GM18520 (cell line): ENCODE data around the gene HOXB13.

Source experiments
- ATAC-seq: cut with Tn5 transposase; IDR thresholded peaks from one replicate; pipeline ENCODE4 v1.9.1; 2021; ENCODE audit not compliant: unreplicated experiment

HOXB13 gene

DNA sequence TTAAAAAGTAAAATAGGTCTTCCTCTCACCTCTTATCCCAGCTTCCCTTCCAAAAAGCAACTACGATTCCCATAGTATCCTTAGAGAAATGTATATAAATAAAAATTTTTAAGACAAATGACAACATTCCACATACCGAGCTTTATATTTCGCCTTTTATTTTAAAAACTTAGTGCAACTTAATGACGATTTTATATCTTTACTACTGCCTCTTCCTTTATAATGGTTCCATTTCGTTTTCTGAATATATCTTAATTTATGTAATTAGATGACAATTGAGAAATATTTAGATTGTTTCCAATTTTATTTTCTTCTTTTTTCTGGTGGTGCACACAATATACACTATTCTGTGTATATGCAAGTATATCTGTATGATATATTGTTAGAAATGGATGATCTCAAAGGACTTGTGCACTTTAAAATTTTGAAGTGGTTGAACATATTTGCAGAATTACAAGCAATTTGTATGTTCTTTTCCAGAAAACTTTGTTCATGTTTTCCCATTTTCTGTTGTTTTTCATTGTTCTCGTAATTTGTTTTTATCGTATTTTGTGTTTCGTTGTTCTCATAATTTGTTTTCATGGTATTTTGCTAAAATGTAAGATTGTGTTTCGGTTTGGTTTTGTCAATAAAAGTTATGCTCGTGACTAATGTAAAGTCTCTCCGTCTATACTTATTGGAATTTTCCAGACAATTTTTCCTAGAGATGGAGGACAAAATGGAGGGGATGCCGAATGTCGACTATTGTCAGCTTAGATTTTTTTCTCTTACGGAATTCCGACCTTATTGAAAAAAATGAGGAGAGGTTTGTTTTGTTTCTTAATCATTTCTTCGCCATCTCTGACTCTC, 20.4 kb upstream of the HOXB13 start:
- no peak for ATAC-seq

DNA sequence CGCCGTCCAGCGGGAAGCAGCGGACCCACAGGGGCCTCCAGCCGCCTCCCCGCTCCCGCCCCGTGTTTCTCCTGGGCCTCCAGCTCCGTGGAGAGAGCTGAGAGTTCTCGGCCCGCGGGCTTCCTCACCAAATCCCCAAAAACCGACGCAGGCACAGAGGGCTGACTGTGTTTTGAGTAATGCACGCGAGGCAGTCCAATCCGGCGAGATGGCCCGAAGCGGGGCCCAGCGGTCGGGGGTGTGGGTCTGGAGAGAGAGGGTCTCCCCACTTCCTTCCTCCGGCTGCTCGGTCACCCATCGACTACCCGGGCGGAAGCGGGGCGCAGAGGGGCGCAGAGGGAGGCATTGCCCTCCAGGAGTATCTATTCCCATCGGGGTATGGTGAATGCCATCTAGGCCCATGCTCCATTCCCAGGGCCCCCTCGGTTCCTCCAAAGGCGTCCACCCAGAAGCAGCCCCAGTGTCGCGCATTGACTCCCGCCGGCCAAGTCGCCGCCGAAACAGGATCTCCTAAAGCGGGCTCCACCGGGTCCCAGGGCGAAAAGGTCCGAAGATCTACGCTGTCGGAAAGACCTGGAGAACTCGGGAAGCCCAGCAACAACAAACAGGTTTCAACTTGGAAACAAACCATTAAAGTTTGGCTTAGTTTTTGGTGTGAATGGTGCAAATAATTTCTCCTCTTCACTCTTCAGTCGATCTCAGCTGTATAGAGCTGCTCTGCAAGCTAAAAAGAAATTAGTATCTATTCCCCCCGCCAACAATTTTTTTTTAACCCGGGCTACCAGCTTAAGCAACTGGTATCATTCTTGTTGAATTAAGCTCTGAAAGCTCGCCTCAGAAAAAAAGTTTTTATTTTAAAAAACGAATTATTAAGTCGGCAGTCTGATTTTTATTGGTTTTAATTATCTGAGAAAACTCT, 19.2 kb upstream of the HOXB13 start:
- ATAC-seq, result no peak

DNA sequence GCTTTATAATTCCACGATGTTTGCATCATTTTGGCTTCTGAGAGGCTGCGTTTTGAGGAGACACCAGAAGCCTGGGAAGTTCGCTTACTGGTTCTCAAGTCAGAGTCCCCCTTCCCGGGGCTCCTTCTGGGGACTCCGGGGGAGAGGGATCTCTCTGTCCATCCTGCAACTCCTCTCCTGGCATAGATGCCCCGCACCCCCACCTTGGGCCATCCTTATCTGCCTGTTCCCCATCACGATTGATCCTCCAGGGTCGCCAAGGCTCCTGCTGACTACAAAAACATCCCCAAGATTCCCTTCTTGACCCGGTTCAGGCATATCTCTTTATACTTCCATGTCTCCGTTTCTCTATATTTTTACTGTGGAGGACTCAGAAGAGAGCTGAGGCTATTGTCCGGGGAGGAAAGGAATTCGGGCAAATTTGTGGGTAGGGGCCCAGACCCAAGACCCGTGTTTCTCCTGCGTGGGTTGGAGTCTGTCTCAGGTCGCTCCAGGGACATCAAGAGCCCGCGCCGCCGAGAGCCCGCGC, 18.4 kb upstream of the HOXB13 start:
- no peak for ATAC-seq

DNA sequence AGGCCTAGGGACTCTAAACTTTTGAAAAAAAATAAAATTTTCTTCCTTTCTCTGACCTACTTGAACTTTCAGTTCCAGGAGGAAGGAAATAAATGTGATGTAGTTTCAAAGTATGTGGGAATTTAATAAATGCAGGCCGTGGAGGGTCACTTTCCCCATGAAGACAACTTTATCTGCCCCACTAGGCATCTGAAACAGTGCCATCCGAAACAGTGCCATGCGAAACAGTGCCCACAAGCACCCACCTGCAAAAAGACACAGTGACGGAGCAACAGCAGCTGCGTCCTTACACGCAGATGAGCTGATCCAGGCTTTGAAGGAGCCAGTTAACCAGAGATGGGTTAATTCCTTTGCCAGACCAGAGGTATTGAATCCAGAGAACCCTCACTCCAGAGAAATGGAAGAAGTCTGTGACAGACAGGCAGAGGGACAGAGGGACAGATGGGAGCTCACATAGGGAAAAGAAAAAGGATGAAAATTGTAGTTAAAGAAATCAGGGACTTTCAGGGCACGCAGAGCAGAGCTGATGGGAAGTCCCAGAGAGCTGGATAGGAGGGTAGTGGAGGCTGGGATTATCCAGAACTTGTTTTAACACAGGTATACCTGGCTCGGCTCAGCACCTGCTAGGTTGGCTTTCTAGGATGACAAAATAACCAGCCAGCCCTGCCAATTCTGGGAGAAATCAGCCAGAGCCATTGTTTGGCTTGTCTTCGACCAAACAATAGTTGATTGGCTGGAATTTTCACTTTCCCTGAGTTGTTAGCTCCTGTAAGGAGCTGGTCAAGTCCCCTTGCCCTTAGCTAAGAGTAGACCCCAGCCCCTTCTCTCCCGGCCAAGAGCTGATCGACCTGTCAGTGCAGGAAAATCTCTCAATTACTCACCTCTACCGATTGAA, 17.1 kb upstream of the HOXB13 start:
- ATAC-seq, result no peak

DNA sequence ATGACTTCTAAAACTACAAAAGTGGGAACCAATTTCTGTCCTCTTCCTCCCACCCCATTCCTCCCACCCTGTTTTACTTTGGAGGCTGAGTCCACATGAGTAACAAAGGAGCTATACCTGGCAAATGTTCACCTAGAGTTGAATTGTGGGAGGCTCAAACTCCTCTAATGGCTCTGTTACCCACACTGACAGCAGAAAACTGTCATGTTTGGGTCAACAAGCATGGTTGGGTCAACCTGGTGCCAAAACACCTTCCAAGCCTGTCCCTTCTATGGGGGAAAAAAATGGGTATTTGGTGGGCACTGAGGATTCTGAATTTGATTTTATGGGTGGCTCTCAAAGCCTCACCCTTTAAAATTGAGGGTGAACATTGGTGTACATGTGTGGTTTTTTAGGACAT, 12.0 kb upstream of the HOXB13 start:
- no peak for ATAC-seq

DNA sequence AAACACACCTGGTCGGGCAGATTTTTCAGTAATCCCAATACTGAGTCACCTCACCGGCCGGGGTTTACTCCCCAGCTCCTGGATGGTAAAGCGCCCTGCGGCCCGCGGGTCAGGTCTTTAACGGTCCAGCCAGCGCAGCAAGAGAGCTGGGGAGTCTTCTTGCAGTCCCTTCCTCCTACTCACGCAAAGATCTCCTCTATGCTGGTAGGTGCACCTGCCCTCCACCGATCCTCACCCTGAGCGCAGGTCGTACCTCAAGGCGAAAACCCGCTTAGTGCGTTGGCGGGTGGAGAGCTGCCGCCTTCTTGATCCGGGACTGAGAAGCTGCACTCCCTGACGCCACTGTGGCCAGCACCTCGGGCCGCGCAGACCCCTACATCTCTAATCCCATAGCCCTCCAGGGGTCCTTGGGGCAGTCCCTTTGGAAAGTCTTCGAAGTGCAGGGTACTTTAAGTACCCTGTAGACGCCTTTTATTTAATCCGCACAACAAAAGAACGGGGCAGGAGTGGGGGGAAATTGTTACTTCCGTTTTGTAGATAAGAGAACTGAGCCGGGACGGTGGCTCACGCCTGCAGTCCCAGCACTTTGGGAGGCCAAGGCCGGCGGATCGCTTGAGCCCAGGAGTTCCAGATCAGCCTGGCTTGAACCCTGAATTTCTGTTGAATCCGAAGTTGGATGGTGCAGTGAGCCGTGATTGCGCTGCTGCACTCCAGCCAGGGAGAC, 10.4 kb upstream of the HOXB13 start:
- no peak for ATAC-seq

DNA sequence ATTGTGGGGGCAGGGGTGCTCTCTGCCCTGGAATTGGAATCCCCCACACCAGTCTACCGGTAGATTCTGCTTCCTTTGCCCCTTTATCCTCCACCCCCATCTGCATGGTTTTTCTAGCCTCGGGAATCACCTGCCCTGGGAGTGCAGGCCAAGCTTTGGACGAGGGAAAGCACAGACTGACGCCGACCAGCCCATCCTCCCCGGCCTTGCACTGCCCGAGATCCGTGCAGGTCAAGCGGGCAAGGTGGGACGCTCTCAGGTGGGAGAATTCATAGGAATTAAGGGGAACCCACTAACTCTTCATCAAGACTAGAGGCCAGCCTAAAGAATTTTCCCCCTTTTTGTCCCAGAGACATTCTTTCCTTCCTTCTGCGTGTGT, 9.9 kb upstream of the HOXB13 start:
- ATAC-seq, result no peak

DNA sequence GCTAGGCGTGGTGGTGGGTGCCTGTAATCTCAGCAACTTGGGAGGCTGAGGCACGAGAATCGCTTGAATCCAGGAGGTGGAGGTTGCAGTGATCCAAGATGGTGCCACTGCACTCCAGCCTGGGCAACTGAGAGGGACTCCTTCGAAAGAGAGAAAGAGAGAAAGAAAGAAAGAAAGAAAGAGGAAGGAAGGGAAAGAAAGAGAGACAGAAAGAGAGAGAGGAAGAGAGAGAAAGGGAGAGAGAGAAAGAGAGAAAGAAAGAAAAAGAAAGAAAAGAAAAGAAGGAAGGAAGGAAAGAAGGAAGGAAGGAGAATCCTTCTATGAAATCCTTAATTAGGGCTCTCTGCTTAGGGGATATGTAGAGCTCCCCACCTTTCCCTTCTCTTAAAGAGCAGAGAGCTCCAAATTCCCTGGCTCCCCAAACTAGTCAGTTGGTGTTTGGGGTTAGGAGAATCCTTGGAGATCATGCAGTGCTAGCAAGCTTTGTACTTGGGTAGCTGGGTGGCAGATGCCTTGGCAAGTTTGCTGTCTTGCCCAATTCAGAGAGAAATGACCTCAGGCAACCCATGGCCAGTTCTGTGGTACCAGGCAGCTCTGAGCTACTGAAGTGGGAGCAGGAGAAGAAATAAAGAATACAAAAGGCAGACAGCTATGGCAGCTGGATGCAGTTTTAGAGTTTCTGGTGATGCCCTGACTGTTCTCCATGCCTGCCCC, 8.9 kb upstream of the HOXB13 start:
- no peak for ATAC-seq

DNA sequence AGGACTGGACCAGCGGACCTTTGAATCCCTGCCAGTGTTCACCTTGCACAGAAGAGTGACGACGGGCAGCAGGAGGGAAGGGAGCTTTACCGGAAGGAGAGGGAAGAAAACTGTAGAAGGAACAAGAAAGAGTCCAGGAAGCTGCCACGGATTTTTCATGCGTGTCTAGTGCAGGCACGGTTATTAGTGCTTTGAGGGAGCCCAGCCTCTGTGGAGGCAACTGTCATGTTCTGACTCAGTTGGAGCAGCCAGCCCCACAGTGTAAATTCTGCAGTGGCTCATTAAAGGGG, 6.5 kb upstream of the HOXB13 start:
- ATAC-seq, result no peak

DNA sequence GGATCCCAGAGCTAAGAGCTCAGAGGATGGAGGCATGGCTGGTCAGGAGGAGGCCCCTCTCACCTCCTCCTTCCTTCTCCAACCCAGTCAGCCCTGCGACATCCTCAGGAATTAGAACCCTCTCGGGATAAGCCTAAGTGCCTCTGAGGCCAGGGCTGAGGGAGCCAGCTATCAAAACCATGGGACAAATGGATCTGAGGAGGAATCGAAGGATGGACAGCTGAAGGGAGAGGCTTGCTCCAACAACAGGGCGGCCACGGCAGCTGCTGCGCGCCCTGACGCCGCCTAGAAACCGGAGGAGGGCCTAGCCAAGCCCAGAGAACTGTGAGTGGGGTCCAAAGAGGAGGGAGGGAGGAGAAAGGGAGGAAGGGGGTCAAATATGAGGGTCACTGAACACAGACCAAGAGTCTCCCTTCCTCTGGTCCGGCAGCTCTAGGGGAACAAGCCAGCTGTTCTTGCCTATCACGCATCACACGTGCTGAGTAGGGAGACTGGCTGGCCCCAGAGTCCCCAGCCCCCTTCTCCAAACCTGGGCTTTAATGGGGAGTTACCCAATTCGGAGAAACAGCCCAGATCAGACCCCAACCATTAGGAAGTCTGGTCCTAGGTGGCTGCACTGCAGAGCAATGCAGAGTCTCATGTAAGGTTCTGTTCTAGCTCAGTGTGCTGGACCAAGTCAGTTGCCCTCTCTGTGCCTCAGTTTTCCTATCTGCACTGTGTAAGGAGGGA, 5.9 kb upstream of the HOXB13 start:
- ATAC-seq, result no peak

DNA sequence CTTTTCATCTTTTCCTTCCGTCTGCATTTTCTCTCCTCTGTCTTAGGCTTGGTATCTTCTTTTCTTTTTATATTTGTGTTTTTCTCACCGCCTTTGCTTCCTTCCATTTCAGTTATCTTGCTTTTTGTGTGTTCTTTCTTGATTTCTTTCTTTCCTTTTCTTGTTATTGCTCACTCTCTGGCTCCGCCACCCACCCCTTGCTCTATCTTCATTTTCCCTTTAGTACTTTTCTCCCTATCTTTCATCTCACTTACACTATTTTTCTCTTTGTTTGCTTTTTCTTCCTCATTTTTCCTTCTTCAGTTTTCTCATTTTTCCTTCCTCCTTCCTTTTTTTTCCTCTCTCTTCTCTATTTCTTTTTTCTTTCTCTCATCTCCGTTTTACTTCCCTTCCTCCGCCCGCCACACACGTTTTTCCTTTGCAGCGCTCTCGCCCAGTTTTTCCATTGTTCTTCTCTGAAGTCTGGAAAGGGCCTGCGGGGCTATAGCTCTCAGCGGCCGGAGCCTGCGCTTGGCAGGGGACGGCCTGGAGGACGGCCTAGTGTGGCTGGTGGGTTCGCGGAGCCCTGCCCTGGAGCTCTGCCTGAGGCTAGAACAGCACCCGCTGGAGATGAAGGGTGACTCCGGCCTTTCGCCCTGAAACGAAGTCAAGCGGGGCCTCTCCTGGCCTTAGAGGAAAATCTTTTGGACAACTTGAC, 5.2 kb upstream of the HOXB13 start:
- no peak for ATAC-seq

DNA sequence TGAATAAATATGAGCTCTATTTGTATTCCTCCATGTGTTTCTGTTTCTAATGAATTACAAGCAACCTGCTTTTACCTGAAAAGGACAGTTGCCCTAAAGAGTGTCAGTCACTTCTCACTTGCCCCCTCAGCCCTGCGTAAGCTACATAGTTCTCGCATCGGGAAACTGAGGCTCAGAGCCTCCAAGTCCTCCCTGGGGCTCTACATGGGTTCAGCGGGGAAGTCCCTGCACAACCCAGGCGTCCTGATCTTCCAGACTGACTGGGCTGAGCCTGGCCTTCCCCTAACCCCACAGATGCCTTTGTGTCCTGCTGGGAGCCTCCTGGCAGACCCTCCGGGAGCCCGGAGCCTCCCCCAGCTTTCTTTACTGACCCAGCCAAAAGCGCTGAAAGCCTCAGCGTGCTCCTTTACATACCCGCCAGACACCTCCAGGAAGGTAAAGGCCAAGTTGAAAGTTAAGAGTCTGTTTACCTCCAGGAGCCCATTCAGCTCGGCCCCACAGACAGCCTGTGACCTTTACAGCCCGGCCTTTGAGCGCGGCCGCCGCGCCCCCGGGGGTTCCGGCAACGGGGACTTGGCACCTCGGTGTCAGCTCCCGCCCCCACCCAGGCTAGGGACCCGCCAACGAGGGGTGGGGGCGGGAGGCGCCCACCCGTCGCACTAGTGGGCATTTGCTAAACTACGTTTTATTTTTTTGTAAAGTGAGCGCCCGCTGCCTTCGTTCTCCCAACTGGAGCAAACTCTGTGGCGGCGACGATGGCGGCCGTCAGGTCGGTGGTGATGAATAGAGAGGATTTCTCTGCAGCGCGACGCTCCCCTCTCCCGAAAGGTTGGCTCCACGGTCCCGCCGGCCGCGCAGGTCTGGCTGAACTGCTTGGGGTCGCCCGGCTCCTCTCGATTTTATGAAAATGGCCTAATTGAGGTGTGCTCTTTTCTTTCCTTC, 4.4 kb upstream of the HOXB13 start:
- ATAC-seq, result no peak

DNA sequence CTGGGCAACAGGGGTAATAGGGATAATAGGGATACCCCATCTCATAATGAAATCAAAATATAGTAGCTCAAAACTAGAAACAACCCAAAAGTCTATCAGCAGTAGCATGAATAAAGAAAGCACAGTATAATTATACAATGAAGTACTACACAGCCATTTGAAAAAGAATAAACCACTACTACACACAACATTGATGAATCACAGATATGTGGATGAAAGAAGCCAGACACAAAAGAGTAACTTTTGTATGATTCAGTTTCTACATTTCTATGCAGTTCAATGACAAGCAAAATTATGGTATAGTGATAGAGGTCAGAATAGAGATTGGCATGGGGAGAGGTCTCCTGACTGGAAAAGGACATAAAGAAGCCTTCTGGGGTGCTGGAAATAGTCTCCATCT, 2.8 kb upstream of the HOXB13 start:
- no peak for ATAC-seq

DNA sequence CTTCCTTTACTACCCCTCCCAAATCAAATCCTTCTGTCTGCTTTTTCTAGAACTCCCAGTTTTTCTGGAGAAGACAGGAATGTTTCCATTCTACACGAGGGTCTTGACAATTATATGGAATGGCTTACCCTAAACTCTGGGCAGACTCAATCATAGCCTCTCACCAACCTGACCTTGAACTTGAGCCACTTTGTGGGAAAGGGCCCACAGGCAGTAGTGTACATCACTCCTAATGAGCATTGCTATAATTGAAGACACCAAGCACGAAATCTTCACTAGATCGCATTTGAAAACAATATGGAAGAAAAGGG, 1.6 kb upstream of the HOXB13 start:
- ATAC-seq, result no peak

DNA sequence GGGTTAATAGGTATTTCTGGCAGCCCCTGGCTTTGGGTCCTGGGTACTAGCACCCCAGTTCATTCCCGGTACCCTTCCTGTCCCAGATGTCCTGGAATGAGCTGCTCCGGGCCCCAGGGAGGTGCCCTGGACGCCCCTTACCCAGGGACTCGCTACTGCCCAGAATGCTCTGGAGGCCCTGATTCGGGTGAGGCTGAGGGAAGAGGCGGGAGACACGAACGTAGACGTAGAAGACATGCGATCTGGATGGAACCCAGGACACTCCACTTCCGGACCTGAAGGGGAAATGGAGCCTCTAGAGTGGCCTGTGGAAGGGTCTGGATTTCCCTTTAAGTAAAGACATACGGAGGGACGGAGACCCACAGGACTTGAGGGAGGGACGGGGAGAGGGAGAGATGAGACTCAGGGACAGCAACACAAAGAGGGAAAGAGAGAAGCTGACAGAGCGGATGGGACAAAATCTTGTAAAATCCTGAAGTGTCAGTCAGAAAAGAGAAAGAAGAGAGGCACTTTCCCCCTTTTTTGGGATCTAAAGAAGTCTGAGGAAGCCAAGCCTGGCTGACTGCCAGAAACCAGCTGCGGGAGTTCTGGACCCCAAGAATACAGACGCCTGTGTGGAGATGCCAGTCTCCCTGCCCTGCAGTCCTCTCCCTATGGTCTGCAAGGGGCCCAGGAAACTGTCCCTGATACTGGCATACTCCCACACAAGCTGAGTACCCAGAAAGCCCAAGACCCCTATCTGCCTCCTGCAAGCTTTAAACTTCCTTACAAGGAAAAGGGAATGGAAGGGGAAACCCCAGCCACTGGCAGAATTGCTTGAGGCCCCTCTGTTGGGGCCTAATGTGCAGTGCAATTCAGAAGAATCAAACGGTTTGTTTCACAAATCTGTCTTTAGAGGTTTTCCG, 1.0 kb upstream of the HOXB13 start:
- ATAC-seq, result no peak

DNA sequence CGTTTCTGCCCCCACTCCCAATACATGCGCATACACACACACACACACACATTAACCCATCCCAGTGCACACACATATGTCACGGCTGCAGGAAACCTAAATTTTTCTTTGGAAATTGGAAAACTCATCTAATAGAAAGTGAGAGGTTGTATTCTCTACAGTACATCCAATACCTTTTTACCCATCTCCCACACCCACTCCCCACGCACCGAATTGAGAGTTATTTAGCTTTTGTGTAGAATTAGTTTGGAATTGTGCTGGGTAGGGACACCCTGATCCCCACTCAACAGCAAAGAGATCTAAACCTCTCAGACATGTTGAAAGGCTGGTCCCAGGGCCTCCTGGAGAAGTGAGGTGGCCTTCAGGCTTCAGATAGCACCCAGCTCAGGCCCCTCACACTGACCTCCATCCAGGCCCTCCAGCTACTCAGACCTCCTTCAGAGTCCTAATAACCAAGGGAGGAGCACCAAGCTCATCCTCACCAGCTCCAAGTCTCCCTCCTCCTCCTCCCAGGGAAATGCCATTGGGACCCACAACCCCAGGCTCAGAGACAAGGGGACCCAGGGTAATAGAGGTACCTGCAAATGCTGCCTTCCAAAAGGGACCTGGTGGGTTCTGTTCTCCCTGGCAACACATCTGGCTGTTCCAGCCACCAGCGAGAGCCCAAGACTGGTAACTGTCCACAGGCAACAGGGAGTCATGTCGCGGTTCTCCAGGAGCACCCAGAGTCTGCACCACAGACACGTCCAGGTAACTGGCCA, 955 bp downstream of the HOXB13 start:
- ATAC-seq, result no peak
